Liver (tissue), 9 donors: Measurements from ENCODE around the gene TBX6. TPM values are rescaled to one million over a fixed set of nuclear protein-coding genes. Genes with fewer than 3 reads are reported as not detected.
"Not testable (repeated sequence)": the region's sequence is repeated elsewhere in the genome, so short reads cannot be mapped to it uniquely, and the experiment has no call there.

Experiments used
- DNase-seq: peaks from one replicate; pipeline ENCODE4 v3.0.0-alpha.2; 2017; ENCODE audit warnings: low spot score
- H3K27ac ChIP-seq, 2 donors: one replicate each; pipeline ENCODE4 v1.7.0; 2013; ENCODE audit warnings: inconsistent platforms in 2 of 2, low read length in 2 of 2, control low read depth in 1 of 2, low read depth in 1 of 2, mild to moderate bottlenecking in 1 of 2
- H3K27me3 ChIP-seq, 4 donors: one replicate each; pipeline versions ENCODE4 v1.6.1 to v1.7.0; 2013; ENCODE audit warnings: low read length in 3 of 4, inconsistent platforms in 1 of 4, mild to moderate bottlenecking in 1 of 4, moderate library complexity in 1 of 4; ENCODE audit not compliant: control insufficient read depth in 4 of 4, insufficient read depth in 4 of 4
- H3K36me3 ChIP-seq, 4 donors: one replicate each; pipeline versions ENCODE4 v1.6.1 to v1.7.0; 2013; ENCODE audit warnings: low read length in 3 of 4, mild to moderate bottlenecking in 3 of 4, low read depth in 1 of 4, moderate library complexity in 1 of 4; ENCODE audit not compliant: control insufficient read depth in 4 of 4, insufficient read depth in 3 of 4
- H3K4me1 ChIP-seq, 4 donors: one replicate each; pipeline versions ENCODE4 v1.6.1 to v1.7.0; 2013; ENCODE audit warnings: low read length in 3 of 4, mild to moderate bottlenecking in 3 of 4, moderate library complexity in 1 of 4; ENCODE audit not compliant: control insufficient read depth in 4 of 4, insufficient read depth in 4 of 4
- H3K4me3 ChIP-seq, 3 donors: one replicate each; pipeline versions ENCODE4 v1.6.1 to v1.7.0; 2013; ENCODE audit warnings: low read length in 3 of 3, control low read depth in 1 of 3, low read depth in 1 of 3, mild to moderate bottlenecking in 1 of 3
- H3K9ac ChIP-seq, 2 donors: one replicate each; pipeline ENCODE4 v1.7.0; 2013; ENCODE audit warnings: low read length in 2 of 2, mild to moderate bottlenecking in 2 of 2, moderate library complexity in 2 of 2, control low read depth in 1 of 2, low read depth in 1 of 2
- H3K9me3 ChIP-seq, 4 donors: one replicate each; pipeline versions ENCODE4 v1.6.1 to v1.7.0; 2013; ENCODE audit warnings: low read length in 3 of 4; ENCODE audit not compliant: control insufficient read depth in 4 of 4
- ATF3 ChIP-seq: IDR thresholded peaks from 2 replicates; pipeline ENCODE4 v1.6.1; 2016; ENCODE audit warnings: antibody characterized with exemption
- CTCF ChIP-seq: fragments of 150-350 bp; IDR thresholded peaks from 2 replicates; pipeline ENCODE4 v1.5.1; 2017; ENCODE audit warnings: improper control_type of control experiment, low read depth, low read length; ENCODE audit not compliant: missing input control
- EGR1 ChIP-seq, 2 donors: IDR thresholded peaks; 2 replicates each; pipeline ENCODE4 v1.6.1; 2016 to 2018; ENCODE audit warnings: antibody characterized with exemption in 2 of 2, low read depth in 2 of 2
- FOXA1 ChIP-seq: IDR thresholded peaks from 2 replicates; pipeline ENCODE4 v1.6.1; 2016; ENCODE audit warnings: antibody characterized with exemption
- FOXA2 ChIP-seq: IDR thresholded peaks from 2 replicates; pipeline ENCODE4 v1.6.1; 2016; ENCODE audit warnings: antibody characterized with exemption
- GABPA ChIP-seq, 2 donors: IDR thresholded peaks in 1 of 2; conservative IDR thresholded peaks in 1 of 2; 2 replicates each; pipeline ENCODE4 v1.6.1; 2016; ENCODE audit warnings: antibody characterized with exemption in 2 of 2, mild to moderate bottlenecking in 1 of 2, moderate library complexity in 1 of 2
- HNF4G ChIP-seq: IDR thresholded peaks from 2 replicates; pipeline ENCODE4 v1.6.1; 2016; ENCODE audit warnings: antibody characterized with exemption
- JUND ChIP-seq, 2 donors: IDR thresholded peaks; 2 replicates each; pipeline ENCODE4 v1.6.1; 2016; ENCODE audit warnings: antibody characterized with exemption in 2 of 2
- MAX ChIP-seq: IDR thresholded peaks from 2 replicates; pipeline ENCODE4 v1.6.1; 2016; ENCODE audit warnings: antibody characterized with exemption
- NR2F2 ChIP-seq: IDR thresholded peaks from 2 replicates; pipeline ENCODE4 v1.6.1; 2016; ENCODE audit warnings: antibody characterized with exemption
- RAD21 ChIP-seq, 2 donors: IDR thresholded peaks; 2 replicates each; pipeline ENCODE4 v1.6.1; 2016; ENCODE audit warnings: antibody characterized with exemption in 2 of 2, mild to moderate bottlenecking in 2 of 2
- REST ChIP-seq: IDR thresholded peaks from 2 replicates; pipeline ENCODE4 v1.6.1; 2016; ENCODE audit warnings: antibody characterized with exemption, mild to moderate bottlenecking
- RXRA ChIP-seq, 2 donors: IDR thresholded peaks; 2 replicates each; pipeline ENCODE4 v1.6.1; 2017 to 2018; ENCODE audit warnings: antibody characterized with exemption in 2 of 2, mild to moderate bottlenecking in 1 of 2
- SP1 ChIP-seq: IDR thresholded peaks from 2 replicates; pipeline ENCODE4 v1.6.1; 2018; ENCODE audit warnings: antibody characterized with exemption, mild to moderate bottlenecking
- TAF1 ChIP-seq: conservative IDR thresholded peaks from 2 replicates; pipeline ENCODE4 v1.6.1; 2016; ENCODE audit warnings: antibody characterized with exemption, mild to moderate bottlenecking
- ZBTB33 ChIP-seq: IDR thresholded peaks from 2 replicates; pipeline ENCODE4 v1.6.1; 2016; ENCODE audit warnings: antibody characterized with exemption
- WGBS: extraction: QIAGEN DNeasy Blood & Tissue Kit; methylation state at CpG from one replicate; pipeline ENCODE4 v1.1.7; 2013; 5-methylcytosine and 5-hydroxymethylcytosine counted together
- polyA plus RNA-seq, 2 donors: library from polyadenylated mRNA; stranded (reverse) in 1 of 2; unstranded in 1 of 2; fragments of 200-250 nt in 1 of 2; fragments of >200 nt in 1 of 2; fragmentation: Nextera tagmentation in 1 of 2; extraction: Ambion mirVana in 1 of 2; gene quantifications; one replicate each; pipeline versions ENCODE4 v1.2.1 to v1.2.3, GENCODE V29; 2013 to 2015
- total RNA-seq, 2 donors: library from RNA; depleted of rRNA; stranded (reverse); fragments of >200 nt; gene quantifications; one replicate each; pipeline ENCODE4 v1.2.3, GENCODE V29; 2014
- donor health status: healthy.
- donor health status: healthy.
- donor health status: healthy.
- donor health status: healthy.
- donor health status: healthy.

Gene TBX6
- total and polyA plus RNA-seq, 4 donors, result 0.09 to 0.26 (median 0.18) TPM

- no peaks in the 10 kb centered on the region for H3K9me3 ChIP-seq
- no peak overlapping the region for H3K9ac ChIP-seq
- no peaks in the 10 kb centered on the region for H3K27me3 ChIP-seq
- H3K27ac ChIP-seq, result no peak overlapping the region
- no peak overlapping the region for H3K4me3 ChIP-seq
- TF ChIP-seq EGR1 (IDR thresholded peaks at IDR 0.05; ENCODE audit: low read depth in 2 of 2) (no peak), TAF1 (no peak)
- WGBS, result 98% methylated on average over 1 of the region's 1 CpG
- peaks cover 0 to 6% (median 1%) of the 10 kb centered on the region in 4 donors for H3K4me1 ChIP-seq
- H3K36me3 ChIP-seq, result no peaks in the 10 kb centered on the region
- DNase-seq, result no peak
These were observed 36.3 kb upstream of the TBX6 start for GRCh38 chr16:30127993-30128392.

- DNase-seq, H3K9me3 ChIP-seq, H3K9ac ChIP-seq, H3K4me3 ChIP-seq, H3K27ac ChIP-seq, H3K27me3 ChIP-seq, H3K36me3 ChIP-seq: not testable (repeated sequence)
- WGBS, result 96% methylated on average over 9 of the region's 9 CpGs
- peaks cover 4 to 13% (median 8%) of the 10 kb centered on the region in 4 donors for H3K4me1 ChIP-seq
These were observed 34.0 kb upstream of the TBX6 start for GRCh38 chr16:30125690-30126089.

GRCh38 chr16:30124985-30125379, 33.3 kb upstream of the TBX6 start:
- H3K9ac ChIP-seq, result no peak overlapping the region
- H3K4me1 ChIP-seq, result peaks cover 4 to 13% (median 8%) of the 10 kb centered on the region in 4 donors
- H3K27me3 ChIP-seq, result no peaks in the 10 kb centered on the region
- no peaks in the 10 kb centered on the region for H3K36me3 ChIP-seq
- H3K9me3 ChIP-seq, result no peaks in the 10 kb centered on the region
- DNase-seq, result no peak
- 94% methylated on average over 4 of the region's 4 CpGs for WGBS
- H3K27ac ChIP-seq, result no peak overlapping the region
- no peak overlapping the region for H3K4me3 ChIP-seq
- no peak for TF ChIP-seq FOXA2
- no peak for TF ChIP-seq MAX
- TF ChIP-seq SP1, result no peak
- TF ChIP-seq CTCF, result no peak
- no peak for TF ChIP-seq FOXA1
- TF ChIP-seq RXRA (IDR thresholded peaks at IDR 0.05), result no peak
- no peak for TF ChIP-seq EGR1 (IDR thresholded peaks at IDR 0.05; ENCODE audit: low read depth in 2 of 2)
- TF ChIP-seq ATF3, result no peak
- TF ChIP-seq JUND (IDR thresholded peaks at IDR 0.05), result no peak
- no peak for TF ChIP-seq HNF4G
- no peak for TF ChIP-seq GABPA (IDR thresholded peaks at IDR 0.05 in 1 of 2, conservative IDR thresholded peaks at IDR 0.05 in 1 of 2)
- TF ChIP-seq TAF1, result no peak
- no peak for TF ChIP-seq ZBTB33
- no peak for TF ChIP-seq NR2F2
- no peak for TF ChIP-seq REST
- no peak for TF ChIP-seq RAD21 (IDR thresholded peaks at IDR 0.05)
